GM11168 (cell line): ENCODE measurements around the gene MACROD2.

Source experiments
- in situ Hi-C: fragments of 300-500 bp; cut with MboI; formaldehyde crosslinking; loops from one replicate; pipeline ENCODE4 v1.12.0; 2022; ENCODE audit warnings: low sequenced_read_pairs; ENCODE audit not compliant: unreplicated experiment

MACROD2 gene

GRCh38 chr20:15455279-15455678 is 1460.0 kb downstream of the MACROD2 start:
- in situ Hi-C loops = no loop called here

DNA sequence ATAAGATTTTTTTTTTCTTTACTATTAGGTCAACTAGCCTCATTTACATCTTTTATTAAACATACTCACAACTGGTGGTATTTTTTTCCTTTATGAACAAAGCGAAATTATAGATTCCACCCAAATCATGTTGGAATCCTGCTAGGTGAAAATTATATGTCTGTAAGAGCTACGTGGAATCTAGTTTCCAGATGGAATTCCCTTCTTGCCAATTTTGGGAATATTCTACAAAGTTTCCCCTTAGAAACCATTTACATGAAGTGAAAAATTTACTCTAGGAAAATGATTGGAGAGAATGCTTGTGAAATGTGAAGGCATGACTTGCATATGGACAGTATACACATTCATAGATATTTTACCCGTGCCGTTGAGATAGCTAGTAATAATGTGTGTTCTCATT is 1466.6 kb downstream of the MACROD2 start:
- in situ Hi-C loops = no loop called here

GRCh38 chr20:15475483-15475882 is 1480.2 kb downstream of the MACROD2 start:
- in situ Hi-C loops = no loop called here

DNA sequence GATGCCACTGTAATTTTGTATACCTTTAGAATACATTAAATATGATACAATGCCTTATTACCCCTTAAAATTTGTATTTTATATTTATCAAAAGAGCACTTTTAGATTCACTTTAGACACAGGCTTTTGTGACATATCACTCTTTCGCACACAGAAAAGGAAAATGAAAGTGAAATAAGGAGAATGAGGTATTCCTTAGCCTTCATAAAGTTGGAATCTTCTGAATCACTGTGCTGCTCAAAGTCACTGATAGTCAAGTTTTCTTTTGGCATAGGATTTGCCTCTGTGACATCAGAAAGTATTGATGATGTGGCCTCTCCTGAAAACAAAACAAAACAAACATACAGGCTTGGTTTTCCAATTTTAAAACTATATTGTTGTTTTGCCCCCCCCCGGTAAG is 1480.9 kb downstream of the MACROD2 start:
- in situ Hi-C loops = no loop called here

- in situ Hi-C loops = no loop called here
These were observed 1481.5 kb downstream of the MACROD2 start for GRCh38 chr20:15476781-15477180.

GRCh38 chr20:15482525-15482924 is 1487.2 kb downstream of the MACROD2 start:
- in situ Hi-C loops = no loop called here

DNA sequence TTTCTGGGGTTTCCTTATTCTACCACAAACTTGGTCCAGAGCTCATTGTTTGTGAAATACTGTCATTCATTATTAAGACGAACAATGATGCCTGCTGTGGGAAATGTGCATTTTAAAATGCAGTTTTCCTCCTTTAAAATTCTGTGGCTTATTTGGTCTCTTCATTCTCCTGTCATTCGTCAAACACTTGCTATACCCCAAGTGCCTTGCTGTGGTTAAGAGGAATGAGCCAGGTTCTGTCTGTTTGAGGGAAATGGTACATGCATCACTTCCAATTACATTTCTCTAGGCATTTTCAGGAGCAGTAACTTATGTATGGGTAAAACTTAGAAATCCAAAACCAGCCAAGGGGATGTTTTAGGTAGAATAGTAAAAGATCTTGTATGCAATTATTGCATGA is 1490.2 kb downstream of the MACROD2 start:
- in situ Hi-C loops = no loop called here

DNA sequence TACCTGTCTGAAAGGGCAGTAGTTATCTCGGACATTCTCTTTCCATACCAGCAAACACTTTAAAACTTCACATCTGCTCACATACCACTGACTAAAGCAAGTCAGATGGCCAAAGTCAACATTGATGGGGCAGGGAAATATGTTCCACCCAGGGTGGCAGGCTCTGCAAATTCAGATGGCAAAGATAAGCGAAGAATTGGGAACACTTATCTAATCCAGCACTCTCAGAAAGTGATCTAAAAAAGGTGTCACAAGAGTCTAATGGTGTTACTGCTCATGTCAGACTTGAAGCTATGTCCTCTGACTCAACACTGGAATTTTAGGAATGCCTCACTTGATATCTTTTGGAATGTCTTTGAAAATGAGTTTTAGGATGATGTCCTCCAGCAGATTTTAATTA is 1491.7 kb downstream of the MACROD2 start:
- in situ Hi-C loops = no loop called here

GRCh38 chr20:15487682-15488081 is 1492.4 kb downstream of the MACROD2 start:
- in situ Hi-C loops = no loop called here

DNA sequence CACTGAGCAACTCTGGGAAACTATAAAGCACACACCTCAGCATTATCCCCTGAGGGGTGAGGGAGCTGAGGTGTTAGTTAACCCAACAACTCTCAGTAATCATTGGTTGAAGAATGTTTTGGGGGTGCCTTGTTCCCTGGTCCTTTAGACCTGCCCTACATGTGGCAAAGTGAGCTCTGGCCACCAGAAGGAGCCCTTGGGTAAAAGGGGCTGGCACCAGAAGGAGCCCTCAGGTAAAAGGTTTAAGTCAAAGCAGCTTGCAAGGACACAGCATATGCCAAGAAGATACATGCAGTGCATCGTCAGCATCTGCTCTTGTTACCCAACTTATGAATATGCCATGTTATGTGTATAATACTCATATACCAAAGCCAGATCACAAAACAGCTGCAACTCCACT is 1496.3 kb downstream of the MACROD2 start:
- in situ Hi-C loops = no loop called here

DNA sequence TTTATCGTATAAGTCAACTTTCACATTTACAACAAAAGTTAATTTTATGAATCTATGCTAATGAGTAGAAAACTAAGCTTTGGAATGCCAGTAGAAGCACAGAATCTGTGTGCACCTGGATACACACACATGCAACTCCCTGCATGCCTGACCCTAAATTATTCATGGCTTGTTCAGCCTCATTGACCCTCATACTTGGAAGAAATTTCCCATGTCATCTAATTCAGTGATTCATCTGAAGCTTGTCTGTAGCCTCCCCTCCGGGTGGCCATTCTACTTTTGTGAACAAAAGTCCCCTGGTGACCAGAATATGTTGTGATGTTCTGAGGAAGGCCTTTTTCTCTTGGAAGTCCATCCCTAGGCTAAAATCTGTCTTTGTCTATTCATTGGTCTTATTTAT is 1499.5 kb downstream of the MACROD2 start:
- in situ Hi-C loops = no loop called here

- in situ Hi-C loops = no loop called here
These were observed 1501.3 kb downstream of the MACROD2 start for GRCh38 chr20:15496501-15497039.

DNA sequence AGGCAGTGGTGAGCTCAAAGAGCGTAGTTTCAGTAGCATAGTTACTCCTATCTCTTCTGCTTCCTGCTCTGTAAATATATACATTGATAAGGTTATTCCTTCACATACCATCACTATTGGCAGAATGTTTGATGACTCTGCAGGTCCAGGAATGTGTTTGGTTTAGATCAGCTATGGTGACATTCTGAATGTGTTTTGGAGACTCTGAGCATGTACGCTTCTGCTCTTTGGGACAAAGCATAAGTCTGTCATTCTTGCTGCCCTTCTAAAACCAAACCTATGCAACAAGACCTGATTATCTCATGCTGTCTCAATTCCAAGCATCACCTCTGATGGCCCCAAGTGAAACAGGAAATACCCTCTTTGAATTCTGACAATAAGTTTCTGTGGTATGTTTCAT is 1503.6 kb downstream of the MACROD2 start:
- in situ Hi-C loops = no loop called here

DNA sequence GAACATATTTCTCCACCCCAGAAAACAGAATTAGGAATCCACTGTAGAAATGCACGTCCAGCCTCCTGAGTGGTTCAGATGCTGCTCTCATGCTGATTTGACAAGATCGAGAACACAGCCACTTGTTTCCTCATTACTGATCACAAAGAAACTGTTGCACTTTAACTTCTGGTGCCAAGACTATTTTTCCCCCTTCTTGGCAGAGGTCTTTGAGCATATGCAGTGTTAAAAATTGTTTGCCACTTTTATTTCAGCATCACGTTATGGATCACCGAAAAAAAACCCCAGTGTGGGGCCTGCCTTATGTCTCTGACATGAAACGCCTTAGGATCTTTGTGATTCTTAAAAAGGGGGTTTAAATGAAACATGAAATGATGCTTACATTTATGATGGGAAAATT is 1511.0 kb downstream of the MACROD2 start:
- in situ Hi-C loops = no loop called here

- in situ Hi-C loops = no loop called here
These were observed 1511.8 kb downstream of the MACROD2 start for GRCh38 chr20:15507151-15507550.

DNA sequence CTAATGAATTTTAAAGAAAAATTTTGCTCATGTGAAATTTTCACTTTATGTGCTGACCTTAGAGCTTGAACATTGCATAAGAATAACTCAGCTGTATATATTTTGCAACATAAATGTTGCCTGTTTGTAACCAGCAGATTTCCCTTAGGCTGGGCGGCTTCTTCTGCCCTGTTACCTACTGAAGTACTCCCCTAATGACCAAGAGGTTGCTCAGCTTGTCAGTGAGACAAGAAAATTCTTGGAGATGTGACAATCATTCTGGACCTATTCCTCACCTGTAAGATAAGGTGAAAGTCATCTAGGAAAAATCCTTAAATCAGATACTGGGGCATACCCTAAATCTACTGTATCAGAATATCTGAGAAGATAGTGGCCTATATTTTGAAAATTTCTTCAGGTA is 1516.2 kb downstream of the MACROD2 start:
- in situ Hi-C loops = no loop called here

GRCh38 chr20:15512916-15513315 is 1517.6 kb downstream of the MACROD2 start:
- in situ Hi-C loops = no loop called here

GRCh38 chr20:15515691-15516090 is 1520.4 kb downstream of the MACROD2 start:
- in situ Hi-C loops = no loop called here

DNA sequence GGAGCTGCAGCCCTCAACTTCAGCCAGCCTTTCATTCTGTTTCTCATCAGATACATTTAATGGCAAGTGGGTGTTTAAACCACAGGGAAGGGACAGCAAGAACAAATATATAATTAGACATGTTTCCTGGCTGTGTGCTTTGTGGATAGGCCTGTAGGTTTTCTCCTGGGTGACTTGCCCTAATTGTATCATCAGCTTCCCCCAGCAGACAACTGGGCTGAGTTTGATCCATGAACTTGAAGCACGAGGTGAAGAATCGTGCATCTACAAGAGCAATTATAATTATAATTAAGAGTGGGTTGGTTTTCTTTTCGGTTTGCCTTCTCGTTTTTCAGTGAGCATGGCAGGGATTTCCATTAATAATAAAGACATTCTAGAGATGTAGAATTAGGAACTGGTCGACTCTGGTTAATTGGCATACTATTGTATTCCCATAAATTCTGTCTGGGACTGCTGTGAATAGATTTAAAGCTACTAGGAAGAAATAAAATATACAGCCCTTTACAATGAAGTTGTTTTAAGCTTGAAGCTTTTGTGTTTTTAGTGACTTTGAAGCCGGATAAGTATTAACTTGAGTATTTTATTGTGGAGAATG is 1525.7 kb downstream of the MACROD2 start:
- in situ Hi-C loops = no loop called here

- in situ Hi-C loops = no loop called here
These were observed 1528.1 kb downstream of the MACROD2 start for GRCh38 chr20:15523400-15523799.

DNA sequence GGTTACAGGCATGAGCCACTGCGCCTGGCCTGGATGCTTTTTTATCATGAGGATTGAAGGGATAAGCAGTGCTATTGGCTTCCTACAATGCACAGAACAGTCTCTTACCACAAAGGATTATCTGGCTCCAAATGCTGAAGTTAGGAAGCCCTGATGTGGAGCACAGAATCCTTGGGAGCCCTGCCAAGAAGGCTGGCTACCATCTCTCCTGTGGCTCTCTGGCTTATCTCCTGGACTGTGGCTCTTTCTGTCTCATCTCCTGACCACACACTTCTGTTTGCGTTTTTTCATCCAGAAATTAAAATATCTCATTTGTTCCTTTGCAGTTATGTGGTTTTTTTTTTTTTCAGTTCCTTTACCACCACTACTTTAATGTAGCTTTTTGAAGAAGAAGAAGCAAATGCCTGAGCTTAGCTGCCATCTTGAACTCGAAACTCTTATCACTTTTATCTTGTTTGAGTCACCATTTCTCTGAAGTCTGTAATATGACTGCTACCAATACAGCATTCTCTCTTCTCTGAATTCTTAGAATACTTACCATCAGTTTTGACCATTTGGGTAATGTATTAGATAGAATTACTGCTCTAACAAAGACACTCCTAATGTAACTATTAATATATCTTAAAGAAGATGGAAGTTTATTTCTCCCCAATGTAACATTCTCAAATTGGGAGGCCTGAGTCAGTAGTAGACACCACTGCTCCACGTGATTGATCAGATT is 1533.2 kb downstream of the MACROD2 start:
- in situ Hi-C loops = no loop called here

- in situ Hi-C loops = no loop called here
These were observed 1540.5 kb downstream of the MACROD2 start for GRCh38 chr20:15535863-15536262.
